HG02840 (cell line): ENCODE data around the gene NBDY.
"Not testable (repeated sequence)": the region's sequence is repeated elsewhere in the genome, so short reads cannot be mapped to it uniquely, and the experiment has no call there.

Experiments used
- ATAC-seq: cut with Tn5 transposase; IDR thresholded peaks from one replicate; pipeline ENCODE4 v1.9.1; 2021; ENCODE audit warnings: mild to moderate bottlenecking, moderate library complexity, moderate number of reproducible peaks; ENCODE audit not compliant: unreplicated experiment, low FRiP score

Gene NBDY

GRCh38 chrX:56729152-56729850 lies at the start of gene NBDY:
Gene NBDY, plus strand, starts transcription at chrX:56729243. Its CDS starts 111 bp downstream, at chrX:56729354.
- ATAC-seq = no peak

- not testable (repeated sequence) for ATAC-seq
Observed at GRCh38 chrX:56704530-56704929, 24.5 kb upstream of the NBDY start.

GRCh38 chrX:56726605-56727004 lies 2.4 kb upstream of the NBDY start:
- ATAC-seq = no peak

- ATAC-seq = no peak
Observed at GRCh38 chrX:56727531-56727930, 1.5 kb upstream of the NBDY start.

GRCh38 chrX:56728321-56728720 lies 722 bp upstream of the NBDY start:
- ATAC-seq = no peak

GRCh38 chrX:56728752-56729151 lies 291 bp upstream of the NBDY start:
- no peak for ATAC-seq

- ATAC-seq = no peak
Observed at GRCh38 chrX:56733459-56734046, 4.5 kb downstream of the NBDY start.

GRCh38 chrX:56736219-56736618 lies 7.2 kb downstream of the NBDY start:
- ATAC-seq = no peak

- no peak for ATAC-seq
Observed at GRCh38 chrX:56738670-56739069, 9.6 kb downstream of the NBDY start.

- no peak for ATAC-seq
Observed at GRCh38 chrX:56744996-56745395, 16.0 kb downstream of the NBDY start.

- no peak for ATAC-seq
Observed at GRCh38 chrX:56746996-56747395, 18.0 kb downstream of the NBDY start.

- no peak for ATAC-seq
Observed at GRCh38 chrX:56751071-56751470, 22.0 kb downstream of the NBDY start.

- ATAC-seq = no peak
Observed at GRCh38 chrX:56757327-56757726, 28.3 kb downstream of the NBDY start.

GRCh38 chrX:56758456-56758855 lies 29.4 kb downstream of the NBDY start:
- no peak for ATAC-seq

- no peak for ATAC-seq
Observed at GRCh38 chrX:56759736-56760409, 30.8 kb downstream of the NBDY start.

- ATAC-seq = not testable (repeated sequence)
Observed at GRCh38 chrX:56760410-56761124, 31.5 kb downstream of the NBDY start.

- ATAC-seq = no peak
Observed at GRCh38 chrX:56761167-56761566, 32.1 kb downstream of the NBDY start.

GRCh38 chrX:56762220-56762619 lies 33.2 kb downstream of the NBDY start:
- ATAC-seq = no peak

GRCh38 chrX:56762707-56763555 lies 33.9 kb downstream of the NBDY start:
- ATAC-seq = no peak

- no peak for ATAC-seq
Observed at GRCh38 chrX:56763556-56764152, 34.6 kb downstream of the NBDY start.
